HG03064 (cell line): ENCODE data around the gene PCBP3.
"Not testable (repeated sequence)": the region's sequence is repeated elsewhere in the genome, so short reads cannot be mapped to it uniquely, and the experiment has no call there.

Experiments
- ATAC-seq: cut with Tn5 transposase; IDR thresholded peaks from one replicate; pipeline ENCODE4 v1.9.1; 2021; ENCODE audit warnings: low read depth; ENCODE audit not compliant: unreplicated experiment

Gene PCBP3

GRCh38 chr21:45948576-45949141 lies 305.1 kb downstream of the PCBP3 start:
- ATAC-seq: no peak

DNA sequence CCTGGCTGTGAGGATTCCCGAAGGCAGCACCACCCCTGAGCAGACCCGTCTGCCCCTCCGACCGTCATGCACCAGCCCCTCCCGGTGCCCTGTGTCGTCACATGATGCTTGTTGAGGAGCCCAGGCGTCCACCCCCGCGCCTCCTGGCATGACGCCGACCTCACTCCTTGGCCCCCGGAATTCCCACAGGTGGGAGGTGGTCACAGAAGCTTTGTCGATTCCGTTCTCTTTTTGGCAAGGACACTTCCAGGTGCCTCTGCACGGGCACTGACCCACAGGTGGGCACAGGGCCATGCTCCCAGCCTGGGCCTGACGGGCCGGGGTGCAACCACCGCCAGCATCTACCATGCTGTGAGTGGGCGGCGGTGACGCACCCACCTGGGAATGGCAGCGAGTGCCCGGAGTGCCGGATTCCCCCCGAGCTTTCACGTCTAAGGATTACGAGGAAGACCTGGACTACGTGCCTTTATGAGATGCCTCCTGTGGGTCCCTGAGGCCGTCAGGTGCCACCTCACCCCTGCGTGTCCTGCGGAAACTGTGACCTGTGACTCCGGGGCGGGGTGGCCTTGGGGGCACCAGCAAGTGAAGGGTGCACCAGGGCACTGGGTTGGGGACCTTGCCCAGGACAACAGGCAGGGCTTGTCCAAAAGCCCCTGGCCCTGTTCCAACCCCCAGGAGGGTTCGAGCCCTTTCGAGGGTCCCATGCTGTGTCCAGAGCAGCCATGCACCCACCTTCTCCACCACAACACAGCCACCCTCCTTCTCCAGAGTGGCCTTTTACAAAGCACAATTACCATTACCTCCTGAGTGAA lies 306.6 kb downstream of the PCBP3 start:
- ATAC-seq: no peak

DNA sequence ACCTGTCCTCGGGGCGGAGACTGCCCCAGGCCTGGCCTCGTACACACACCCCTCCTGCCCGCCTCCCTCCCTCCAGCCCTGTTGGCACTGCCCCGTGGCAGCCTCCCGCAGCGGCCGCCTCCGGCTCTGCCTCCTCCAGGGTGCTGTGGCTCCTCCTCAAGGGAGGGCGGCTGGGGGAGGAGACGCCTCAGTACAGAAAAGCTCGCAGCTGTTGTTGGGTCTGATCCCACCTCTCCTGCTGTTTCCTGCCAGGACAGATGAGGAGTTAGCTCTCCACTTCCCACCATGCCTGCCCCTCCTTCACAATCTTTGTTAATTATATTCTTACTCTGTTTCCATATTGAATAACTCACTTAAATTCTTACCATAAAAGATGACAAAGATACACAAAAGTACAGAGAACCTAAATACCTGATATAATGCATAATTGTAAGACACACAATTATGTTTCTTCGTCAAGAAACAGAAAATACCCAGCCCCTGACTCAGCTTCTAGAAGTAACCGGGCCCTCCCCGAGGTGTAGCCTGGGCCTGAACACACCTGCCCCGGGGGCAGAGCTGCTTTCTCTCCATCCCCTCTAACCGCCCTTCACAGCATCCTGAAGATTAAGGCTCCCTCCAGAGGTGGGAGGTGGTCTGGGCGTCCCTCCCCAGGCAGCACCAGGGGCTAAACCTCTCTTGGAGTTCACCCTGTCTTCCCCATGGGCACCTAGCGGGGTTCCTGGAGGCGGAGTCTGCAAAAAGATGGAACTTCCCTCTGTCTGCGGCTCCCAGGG lies 307.4 kb downstream of the PCBP3 start:
- no peak for ATAC-seq

DNA sequence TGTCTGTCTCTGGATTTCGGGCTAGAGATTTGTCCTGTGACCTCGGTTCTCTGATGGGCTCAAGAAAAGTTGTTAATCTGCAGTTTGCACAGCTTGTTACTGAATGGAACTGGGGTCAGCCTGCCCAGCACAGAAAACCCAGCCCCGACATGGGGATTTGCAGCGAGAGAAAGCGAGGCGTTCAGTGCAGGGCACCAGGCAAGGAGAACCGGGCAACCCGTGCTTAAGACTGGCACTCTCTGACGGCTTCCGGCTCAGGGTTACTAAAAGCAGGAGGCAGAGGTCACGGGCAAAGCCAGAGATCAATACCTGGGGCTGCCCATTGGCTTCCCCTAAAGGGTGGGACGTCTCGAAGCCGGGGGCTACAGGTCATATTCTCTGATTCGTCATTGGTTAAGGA lies 308.2 kb downstream of the PCBP3 start:
- no peak for ATAC-seq

GRCh38 chr21:45952527-45952926 lies 309.0 kb downstream of the PCBP3 start:
- not testable (repeated sequence) for ATAC-seq

DNA sequence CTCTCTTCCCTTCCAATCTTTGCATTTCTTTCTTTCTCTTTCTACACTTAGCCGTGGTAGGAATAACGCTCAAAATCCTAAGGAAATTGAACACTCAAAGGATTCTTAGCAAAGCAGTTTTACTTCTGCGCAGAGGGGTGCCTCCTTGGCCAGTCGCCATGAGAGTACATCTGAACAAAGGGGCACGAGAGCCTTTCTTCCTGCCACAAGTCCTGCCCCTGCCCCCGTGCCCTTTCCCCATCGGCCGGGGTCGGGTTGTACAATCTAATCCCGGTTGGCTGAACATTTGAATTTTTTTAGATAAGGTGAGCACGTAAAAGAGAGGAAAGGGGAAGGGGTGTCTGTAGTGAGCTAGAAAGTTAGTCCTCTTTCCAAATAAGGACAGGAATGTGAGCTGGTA lies 309.4 kb downstream of the PCBP3 start:
- ATAC-seq: no peak

DNA sequence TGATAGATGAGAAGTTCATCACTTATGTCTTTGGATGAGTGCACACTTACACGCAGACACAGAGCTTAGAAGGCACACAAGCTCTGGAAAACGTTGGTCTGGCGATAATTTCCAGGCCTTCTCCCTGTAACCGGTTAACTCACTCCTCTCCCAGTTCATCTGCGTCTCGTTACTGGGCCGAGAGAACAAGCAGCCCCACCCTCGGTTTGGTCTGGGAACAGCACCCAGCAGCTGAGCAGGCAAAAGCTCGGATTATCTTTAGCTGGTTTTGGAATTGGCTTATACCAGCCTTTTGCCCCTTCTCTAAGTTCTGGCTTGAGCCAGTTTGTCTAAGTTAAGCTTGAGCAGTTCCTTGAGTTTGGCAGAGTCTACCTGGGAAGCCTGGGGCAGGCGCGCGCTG lies 310.7 kb downstream of the PCBP3 start:
- no peak for ATAC-seq

GRCh38 chr21:45954921-45955320 lies 311.4 kb downstream of the PCBP3 start:
- ATAC-seq: no peak

- no peak for ATAC-seq
Observed at GRCh38 chr21:45957551-45957950, 314.0 kb downstream of the PCBP3 start.

- no peak for ATAC-seq
Observed at GRCh38 chr21:45957981-45958600, 314.6 kb downstream of the PCBP3 start.

GRCh38 chr21:45959182-45959581 lies 315.7 kb downstream of the PCBP3 start:
- ATAC-seq: no peak

GRCh38 chr21:45959779-45960390 lies 316.4 kb downstream of the PCBP3 start:
- ATAC-seq: no peak

DNA sequence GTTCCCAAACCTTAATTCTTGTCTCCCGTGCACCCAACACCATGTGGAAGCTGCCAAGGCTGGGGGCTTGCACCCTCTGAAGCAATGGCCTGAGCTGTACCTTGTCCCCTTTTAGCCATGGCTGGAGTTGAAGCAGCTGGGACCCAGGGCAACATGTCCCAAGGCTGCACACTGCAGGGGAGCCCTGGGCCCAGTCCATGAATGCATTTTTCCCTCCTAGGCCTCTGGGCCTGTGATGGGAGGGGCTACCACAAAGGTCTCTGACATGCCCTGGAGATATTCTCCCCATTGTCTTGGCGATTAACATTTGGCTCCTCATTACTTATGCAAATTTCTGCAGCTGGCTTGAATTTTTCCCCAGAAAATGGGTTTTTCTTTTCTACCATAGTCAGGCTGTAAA lies 317.9 kb downstream of the PCBP3 start:
- not testable (repeated sequence) for ATAC-seq

- no peak for ATAC-seq
Observed at GRCh38 chr21:45962531-45963231, 319.2 kb downstream of the PCBP3 start.

DNA sequence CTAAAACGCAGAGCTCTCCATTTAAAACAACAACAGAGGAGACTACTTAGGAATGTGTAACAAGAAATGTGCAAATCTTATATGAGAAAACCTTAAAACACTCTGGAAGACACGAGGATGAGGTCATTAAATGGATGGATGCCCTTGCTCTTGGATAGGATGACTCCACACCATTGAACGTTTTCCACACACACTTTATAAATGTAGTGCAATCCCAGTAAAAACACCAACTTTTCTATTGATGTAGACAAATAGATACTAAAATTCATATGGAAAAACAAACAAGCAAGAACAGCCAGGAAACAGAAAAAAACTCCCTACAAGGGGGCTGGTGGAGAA lies 319.7 kb downstream of the PCBP3 start:
- ATAC-seq: no peak

GRCh38 chr21:45964649-45965048 lies 321.1 kb downstream of the PCBP3 start:
- no peak for ATAC-seq

- no peak for ATAC-seq
Observed at GRCh38 chr21:45965084-45965809, 321.7 kb downstream of the PCBP3 start.

- ATAC-seq: no peak
Observed at GRCh38 chr21:45966791-45967394, 323.4 kb downstream of the PCBP3 start.
